ENCODE data around the gene SLC13A3.

The SLC13A3 gene

DNA sequence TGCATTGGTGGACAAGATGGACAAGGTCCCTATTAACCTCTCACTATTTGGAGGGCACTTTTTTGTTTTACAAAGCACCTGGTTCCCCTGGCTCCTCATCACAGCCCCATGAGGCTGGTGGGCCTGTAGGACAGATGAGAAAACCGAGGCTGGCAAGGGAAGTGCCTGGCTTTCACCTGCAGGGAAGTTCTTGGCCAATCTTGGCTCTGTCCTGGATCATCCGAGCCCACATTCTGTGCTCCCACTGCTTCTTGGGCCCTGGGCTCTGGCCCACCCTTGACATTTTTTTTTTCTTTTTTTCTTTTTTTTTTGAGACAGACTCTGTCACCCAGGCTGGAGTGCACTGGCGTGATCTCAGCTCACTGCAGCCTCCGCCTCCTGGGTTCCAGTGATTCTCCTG lies 14.7 kb downstream of the SLC13A3 start:
- TF ChIP-seq RAD21 (IDR thresholded peaks at IDR 0.05; ENCODE audit: low read depth) (no peak), NFIC (IDR thresholded peaks at IDR 0.05) (no peak), YY1 (IDR thresholded peaks at IDR 0.05; ENCODE audit: low read depth) (no peak), EP300 (IDR thresholded peaks at IDR 0.05; ENCODE audit: borderline replicate concordance) (no peak), CREB1 (IDR thresholded peaks at IDR 0.05; ENCODE audit: low read depth) (no peak), TEAD4 (IDR thresholded peaks at IDR 0.05) (no peak), TCF12 (IDR thresholded peaks at IDR 0.05; ENCODE audit: low read depth) (no peak), CEBPB (IDR thresholded peaks at IDR 0.05) (no peak), ZBTB7A (IDR thresholded peaks at IDR 0.05; ENCODE audit: low read depth) (no peak)
- TF ChIP-seq, protein P1, sequence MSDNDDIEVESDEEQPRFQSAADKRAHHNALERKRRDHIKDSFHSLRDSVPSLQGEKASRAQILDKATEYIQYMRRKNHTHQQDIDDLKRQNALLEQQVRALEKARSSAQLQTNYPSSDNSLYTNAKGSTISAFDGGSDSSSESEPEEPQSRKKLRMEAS (IDR thresholded peaks at IDR 0.05) = no peak
- TF ChIP-seq, protein P2, sequence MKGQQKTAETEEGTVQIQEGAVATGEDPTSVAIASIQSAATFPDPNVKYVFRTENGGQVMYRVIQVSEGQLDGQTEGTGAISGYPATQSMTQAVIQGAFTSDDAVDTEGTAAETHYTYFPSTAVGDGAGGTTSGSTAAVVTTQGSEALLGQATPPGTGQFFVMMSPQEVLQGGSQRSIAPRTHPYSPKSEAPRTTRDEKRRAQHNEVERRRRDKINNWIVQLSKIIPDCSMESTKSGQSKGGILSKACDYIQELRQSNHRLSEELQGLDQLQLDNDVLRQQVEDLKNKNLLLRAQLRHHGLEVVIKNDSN (IDR thresholded peaks at IDR 0.05) = no peak
- TF ChIP-seq, protein P3, sequence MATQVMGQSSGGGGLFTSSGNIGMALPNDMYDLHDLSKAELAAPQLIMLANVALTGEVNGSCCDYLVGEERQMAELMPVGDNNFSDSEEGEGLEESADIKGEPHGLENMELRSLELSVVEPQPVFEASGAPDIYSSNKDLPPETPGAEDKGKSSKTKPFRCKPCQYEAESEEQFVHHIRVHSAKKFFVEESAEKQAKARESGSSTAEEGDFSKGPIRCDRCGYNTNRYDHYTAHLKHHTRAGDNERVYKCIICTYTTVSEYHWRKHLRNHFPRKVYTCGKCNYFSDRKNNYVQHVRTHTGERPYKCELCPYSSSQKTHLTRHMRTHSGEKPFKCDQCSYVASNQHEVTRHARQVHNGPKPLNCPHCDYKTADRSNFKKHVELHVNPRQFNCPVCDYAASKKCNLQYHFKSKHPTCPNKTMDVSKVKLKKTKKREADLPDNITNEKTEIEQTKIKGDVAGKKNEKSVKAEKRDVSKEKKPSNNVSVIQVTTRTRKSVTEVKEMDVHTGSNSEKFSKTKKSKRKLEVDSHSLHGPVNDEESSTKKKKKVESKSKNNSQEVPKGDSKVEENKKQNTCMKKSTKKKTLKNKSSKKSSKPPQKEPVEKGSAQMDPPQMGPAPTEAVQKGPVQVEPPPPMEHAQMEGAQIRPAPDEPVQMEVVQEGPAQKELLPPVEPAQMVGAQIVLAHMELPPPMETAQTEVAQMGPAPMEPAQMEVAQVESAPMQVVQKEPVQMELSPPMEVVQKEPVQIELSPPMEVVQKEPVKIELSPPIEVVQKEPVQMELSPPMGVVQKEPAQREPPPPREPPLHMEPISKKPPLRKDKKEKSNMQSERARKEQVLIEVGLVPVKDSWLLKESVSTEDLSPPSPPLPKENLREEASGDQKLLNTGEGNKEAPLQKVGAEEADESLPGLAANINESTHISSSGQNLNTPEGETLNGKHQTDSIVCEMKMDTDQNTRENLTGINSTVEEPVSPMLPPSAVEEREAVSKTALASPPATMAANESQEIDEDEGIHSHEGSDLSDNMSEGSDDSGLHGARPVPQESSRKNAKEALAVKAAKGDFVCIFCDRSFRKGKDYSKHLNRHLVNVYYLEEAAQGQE (IDR thresholded peaks at IDR 0.05; ENCODE audit: low read depth) = no peak

DNA sequence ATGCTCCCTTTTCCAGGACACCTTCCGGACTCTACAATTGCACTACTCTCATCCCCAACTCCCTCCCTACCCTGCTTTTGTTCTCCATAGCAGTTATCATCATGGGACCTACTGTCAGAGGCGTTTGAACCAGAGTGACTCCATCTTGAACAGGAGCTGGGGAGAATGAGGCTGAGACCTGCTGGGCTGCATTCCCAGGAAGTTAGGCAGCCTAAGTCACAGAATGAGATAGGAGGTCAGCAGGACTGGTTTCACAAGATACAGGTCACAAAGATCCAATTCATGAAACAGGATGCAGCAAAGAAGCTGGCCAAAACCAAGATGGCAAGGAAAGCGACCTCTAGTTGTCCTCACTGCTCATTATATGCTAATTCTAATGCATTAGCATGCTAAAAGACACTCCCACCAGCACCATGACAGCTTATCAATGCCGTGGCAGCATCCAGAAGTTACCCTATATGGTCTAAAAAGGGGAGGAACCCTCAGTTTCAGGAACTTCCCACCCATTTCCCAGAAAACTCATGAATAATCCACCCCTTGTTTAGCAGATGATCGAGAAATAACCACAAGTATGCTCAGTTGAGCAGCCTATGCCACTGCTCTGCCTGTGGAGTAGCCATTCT lies 15.6 kb downstream of the SLC13A3 start:
- TF ChIP-seq, protein P3 (IDR thresholded peaks at IDR 0.05; ENCODE audit: low read depth) = no peak
- no peak for TF ChIP-seq TAF1 (IDR thresholded peaks at IDR 0.05; ENCODE audit: low read depth)
- TF ChIP-seq TCF12 (IDR thresholded peaks at IDR 0.05; ENCODE audit: low read depth) = no peak
- TF ChIP-seq, protein P2 (IDR thresholded peaks at IDR 0.05) = no peak
- TF ChIP-seq FOXM1 (IDR thresholded peaks at IDR 0.05; ENCODE audit: borderline replicate concordance, low read depth) = no peak
- TF ChIP-seq CREB1 (IDR thresholded peaks at IDR 0.05; ENCODE audit: low read depth) = no peak
- no peak for TF ChIP-seq RAD21 (IDR thresholded peaks at IDR 0.05; ENCODE audit: low read depth)
- no peak for TF ChIP-seq EP300 (IDR thresholded peaks at IDR 0.05; ENCODE audit: borderline replicate concordance)
- TF ChIP-seq, protein P1 (IDR thresholded peaks at IDR 0.05) = no peak
- no peak for TF ChIP-seq CEBPB (IDR thresholded peaks at IDR 0.05)

DNA sequence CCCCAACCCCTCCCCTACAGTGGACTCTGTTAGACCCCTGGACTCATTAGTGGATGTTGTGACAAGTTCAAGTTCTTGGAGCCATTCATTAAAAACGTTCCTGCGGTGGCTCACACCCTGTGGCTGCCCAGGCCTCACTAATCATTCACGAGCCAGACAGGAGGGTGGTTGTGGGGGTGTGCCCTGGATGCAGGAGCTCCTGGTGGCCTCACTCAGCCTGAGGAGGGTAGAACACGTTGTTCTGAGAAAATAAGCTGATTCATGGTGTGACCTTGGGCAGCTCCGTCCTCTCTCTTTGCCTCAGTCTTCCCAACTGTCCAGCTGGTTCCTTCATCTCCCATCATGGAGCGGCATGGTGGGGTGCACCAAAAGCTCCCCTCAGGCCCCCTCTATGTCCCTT lies 16.7 kb downstream of the SLC13A3 start:
- TF ChIP-seq EP300 (IDR thresholded peaks at IDR 0.05; ENCODE audit: borderline replicate concordance) (no peak), FOXM1 (IDR thresholded peaks at IDR 0.05; ENCODE audit: borderline replicate concordance, low read depth) (no peak), TEAD4 (IDR thresholded peaks at IDR 0.05) (no peak), EGR1 (IDR thresholded peaks at IDR 0.05) (no peak), RAD21 (IDR thresholded peaks at IDR 0.05; ENCODE audit: low read depth) (no peak), ZBTB7A (IDR thresholded peaks at IDR 0.05; ENCODE audit: low read depth) (no peak), CEBPB (IDR thresholded peaks at IDR 0.05) (no peak), TCF12 (IDR thresholded peaks at IDR 0.05; ENCODE audit: low read depth) (no peak), YY1 (IDR thresholded peaks at IDR 0.05; ENCODE audit: low read depth) (no peak), NFIC (IDR thresholded peaks at IDR 0.05) (no peak), TAF1 (IDR thresholded peaks at IDR 0.05; ENCODE audit: low read depth) (no peak), CREB1 (IDR thresholded peaks at IDR 0.05; ENCODE audit: low read depth) (no peak)
- TF ChIP-seq, protein P3 (IDR thresholded peaks at IDR 0.05; ENCODE audit: low read depth) = no peak
- TF ChIP-seq, protein P2 (IDR thresholded peaks at IDR 0.05) = no peak
- TF ChIP-seq, protein P1 (IDR thresholded peaks at IDR 0.05) = no peak

All from Ishikawa (cell line).